NCI-H2029 (cell line): ENCODE results near the gene MYL5.
"Not testable (repeated sequence)": the region's sequence is repeated elsewhere in the genome, so short reads cannot be mapped to it uniquely, and the experiment has no call there.

ENCODE experiments used
- DNase-seq: peaks from one replicate; lab custom pipeline; 2025; lab: John Stamatoyannopoulos, UW

Gene MYL5

GRCh38 chr4:636628-637159 lies 37.6 kb upstream of the MYL5 start:
- DNase-seq: no peak

GRCh38 chr4:637536-638280 lies 36.6 kb upstream of the MYL5 start:
- no peak for DNase-seq

DNA sequence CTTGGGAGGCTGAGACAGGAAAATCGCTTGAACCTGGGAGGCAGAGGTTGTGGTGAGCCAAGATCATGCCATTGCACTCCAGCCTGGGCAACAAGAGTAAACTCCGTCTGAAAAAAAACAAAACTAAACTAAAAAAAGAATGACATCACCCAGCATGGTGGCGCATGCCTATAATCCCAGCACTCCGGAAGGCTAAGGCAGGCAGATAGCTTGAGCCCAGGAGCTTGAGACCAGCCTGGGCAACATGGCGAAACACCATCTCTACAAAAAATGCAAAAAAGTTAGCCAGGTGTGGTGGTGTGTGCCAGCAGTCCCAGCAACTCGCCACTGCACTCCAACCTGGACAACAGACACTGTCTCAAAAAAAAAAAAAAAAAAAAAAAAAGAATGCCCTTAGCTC lies 32.0 kb upstream of the MYL5 start:
- DNase-seq: not testable (repeated sequence)

- no peak for DNase-seq
These were observed 27.9 kb upstream of the MYL5 start for GRCh38 chr4:646460-646859.

DNA sequence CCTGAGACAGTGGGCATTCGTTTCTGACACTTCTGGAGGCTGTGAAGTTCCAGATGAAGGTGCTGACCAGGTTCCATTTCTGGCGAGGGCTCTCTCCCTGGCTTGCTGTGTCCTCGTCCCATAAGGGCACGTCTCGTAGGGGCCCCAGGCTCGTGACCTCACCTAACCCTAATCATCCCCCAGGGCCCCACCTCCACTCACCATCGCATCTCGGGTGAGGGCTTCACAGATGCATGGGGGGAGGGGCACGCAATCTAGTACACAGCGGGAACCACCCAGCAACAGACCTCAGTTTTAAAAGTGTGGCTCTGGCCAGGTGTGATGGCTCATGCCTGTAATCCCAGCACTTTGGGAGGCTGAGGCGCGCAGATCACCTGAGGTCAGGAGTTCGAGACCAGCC lies 26.9 kb upstream of the MYL5 start:
- no peak for DNase-seq

GRCh38 chr4:648579-649292 lies 25.6 kb upstream of the MYL5 start:
- DNase-seq: no peak

GRCh38 chr4:649293-649625 lies 25.1 kb upstream of the MYL5 start:
- DNase-seq: no peak

GRCh38 chr4:649751-650310 lies 24.5 kb upstream of the MYL5 start:
- no peak for DNase-seq

DNA sequence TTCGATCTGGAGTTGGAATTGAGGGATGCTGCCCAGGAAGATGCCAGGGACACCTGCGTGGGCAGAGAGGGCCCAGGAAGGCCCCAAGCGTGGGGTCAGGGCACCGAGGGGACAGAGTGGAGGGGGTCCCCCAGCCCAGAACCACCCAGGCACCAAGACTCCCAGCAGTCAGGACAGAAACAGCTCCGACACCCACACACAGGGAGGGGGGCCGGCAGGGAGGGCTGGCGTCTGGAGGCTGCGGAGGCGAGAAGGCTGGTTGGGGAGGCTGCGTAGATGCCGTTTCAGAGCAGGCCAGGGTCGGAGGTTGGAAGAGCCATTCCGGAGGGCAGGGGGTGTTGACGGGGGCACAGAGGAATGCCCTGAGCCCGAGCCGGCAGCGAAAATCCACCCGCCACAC lies 23.9 kb upstream of the MYL5 start:
- DNase-seq: no peak

DNA sequence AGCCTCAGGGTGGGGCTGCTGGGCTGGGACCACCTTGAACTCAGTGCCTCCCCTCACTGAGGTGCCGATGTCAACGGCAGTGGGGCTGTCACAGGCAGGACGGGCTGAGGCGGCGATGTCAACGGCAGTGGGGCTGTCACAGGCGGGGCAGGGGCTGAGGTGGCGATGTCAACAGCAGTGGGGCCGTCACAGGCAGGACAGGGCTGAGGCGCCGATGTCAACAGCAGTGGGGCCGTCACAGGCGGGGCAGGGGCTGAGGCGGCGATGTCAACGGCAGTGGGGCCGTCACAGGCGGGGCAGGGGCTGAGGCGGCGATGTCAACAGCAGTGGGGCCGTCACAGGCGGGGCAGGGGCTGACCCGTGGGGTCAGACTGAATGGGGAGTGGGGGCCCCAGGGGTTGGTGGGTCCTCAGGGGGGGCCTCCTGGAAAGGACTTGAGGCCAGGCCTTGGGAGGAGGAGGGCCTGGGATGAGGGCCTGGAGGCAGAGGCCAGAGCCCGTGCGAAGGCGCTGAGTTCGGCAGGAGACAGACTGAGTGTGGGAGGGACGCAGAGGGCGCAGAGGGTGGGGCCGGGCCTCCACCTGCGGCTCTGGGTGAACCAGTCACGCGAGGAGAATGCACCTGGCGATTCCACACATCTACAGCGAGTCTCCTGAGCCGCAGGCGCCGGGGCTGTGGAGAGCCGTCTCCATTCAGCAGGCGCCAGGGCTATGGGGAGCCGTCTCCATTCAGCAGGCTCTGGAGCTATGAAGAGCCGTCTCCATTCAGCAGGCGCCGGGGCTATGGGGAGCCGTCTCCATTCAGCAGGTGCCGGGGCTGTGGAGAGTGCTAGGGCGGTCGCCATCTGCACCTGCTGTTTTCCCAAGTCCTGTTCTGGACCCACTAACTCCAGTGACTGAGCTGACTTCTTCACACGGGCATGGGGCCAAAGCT lies 23.1 kb upstream of the MYL5 start:
- no peak for DNase-seq

DNA sequence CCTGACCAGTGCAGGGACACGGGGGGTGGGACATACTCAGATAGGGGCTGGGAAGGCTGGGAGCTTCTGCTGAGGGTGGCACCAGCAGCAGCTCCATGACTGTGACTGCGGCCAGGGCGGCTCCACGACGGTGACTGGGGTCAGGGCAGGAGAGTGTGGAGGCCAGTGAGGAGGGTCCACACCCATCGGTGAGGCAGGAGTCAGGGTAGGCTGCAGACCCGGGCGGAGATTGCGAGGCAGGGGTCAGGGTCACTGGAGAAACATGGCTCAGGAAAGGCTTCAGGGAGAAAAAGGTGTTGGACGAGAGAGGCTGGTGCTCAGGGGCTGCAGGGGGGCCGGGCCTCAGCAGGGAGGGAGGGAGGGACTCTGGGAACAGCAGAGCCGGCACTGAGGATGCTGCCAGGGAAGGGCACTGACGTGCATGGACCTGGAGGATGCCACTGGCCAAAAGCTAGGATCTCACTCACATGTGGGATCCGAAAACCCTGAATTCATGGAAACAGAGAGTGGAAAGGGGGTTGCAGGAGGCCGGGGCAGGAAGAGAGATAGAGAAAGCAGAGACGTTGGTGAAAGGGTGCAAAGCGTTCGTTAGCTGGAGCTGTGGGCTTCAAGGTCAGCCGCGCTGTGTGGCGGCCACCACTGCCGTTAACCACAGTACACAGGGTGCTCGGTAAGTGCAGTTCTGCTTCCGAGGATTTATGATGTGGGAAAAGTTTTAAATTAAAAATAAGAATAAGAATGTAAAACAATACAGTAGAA lies 22.3 kb upstream of the MYL5 start:
- no peak for DNase-seq

- no peak for DNase-seq
These were observed 21.1 kb upstream of the MYL5 start for GRCh38 chr4:653080-653821.

- DNase-seq: no peak
These were observed 20.4 kb upstream of the MYL5 start for GRCh38 chr4:653831-654502.

DNA sequence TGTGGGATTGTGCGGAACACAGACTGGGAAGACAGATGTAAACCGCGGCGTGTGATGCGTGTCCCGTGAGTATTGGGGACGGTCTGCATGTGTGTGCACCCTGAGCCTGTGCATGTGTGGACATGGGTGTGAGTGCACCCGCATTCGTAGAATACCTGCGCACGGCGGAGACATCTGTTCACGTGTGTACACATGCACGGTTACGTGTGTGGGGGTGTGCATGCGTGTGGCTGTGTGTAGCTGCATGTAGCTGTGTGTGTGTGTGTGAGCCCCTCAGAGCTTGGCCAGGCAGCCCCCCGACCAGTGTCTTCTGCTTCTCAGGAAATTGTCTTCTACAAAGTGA lies 19.9 kb upstream of the MYL5 start:
- no peak for DNase-seq

GRCh38 chr4:654871-655463 lies 19.4 kb upstream of the MYL5 start:
- no peak for DNase-seq

- no peak for DNase-seq
These were observed 18.7 kb upstream of the MYL5 start for GRCh38 chr4:655464-656151.

DNA sequence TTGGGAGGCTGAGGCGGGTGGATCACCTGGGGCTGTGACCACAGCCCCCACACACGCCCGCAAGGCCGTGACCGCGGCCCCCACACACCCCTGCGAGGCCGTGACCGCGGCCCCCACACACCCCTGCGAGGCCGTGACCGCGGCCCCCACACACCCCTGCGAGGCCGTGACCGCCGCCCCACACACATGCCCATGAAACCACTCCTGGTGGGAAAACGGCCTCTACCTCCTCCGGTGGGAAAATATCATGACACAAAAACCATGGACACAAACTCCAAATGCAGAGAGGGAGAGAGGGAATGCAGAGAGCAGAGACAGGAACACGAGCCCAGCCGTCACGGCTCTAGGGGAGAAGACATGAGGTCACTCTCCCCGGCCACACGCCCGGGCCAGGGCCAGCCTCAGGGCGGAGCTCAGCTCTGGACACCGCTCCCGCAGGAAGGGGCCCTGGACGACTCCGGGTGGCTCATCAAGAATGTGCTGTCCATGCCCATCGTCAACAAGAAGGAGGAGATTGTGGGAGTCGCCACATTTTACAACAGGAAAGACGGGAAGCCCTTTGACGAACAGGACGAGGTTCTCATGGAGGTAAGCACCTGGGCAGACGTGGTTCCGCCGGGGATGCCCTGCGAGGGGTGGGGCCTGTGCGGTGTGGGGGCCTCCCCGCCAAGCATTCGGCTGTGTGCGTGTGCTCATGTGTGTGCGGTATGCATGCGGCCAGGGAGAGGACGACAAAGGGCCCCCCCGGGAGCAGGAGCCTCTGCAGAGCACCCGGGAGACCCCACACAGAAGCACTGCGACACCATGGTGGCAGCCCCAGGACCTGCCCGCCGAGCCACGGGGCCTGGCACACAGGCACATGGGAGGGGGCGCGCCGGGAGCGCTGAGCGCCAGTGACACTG lies 17.7 kb upstream of the MYL5 start:
- DNase-seq: no peak

GRCh38 chr4:657338-657833 lies 17.0 kb upstream of the MYL5 start:
- DNase-seq: no peak
